ELR (cell line): Measurements from ENCODE around the gene ANGPTL3.
A peak's percentile ranks its signal among the peaks of the same experiment; 100 is the strongest.
"Not testable (repeated sequence)": the region's sequence is repeated elsewhere in the genome, so short reads cannot be mapped to it uniquely, and the experiment has no call there.

Experiments
- DNase-seq: peaks from one replicate; pipeline ENCODE4 v3.0.0-alpha.2; 2015; ENCODE audit warnings: low read depth

Gene ANGPTL3, protein sequence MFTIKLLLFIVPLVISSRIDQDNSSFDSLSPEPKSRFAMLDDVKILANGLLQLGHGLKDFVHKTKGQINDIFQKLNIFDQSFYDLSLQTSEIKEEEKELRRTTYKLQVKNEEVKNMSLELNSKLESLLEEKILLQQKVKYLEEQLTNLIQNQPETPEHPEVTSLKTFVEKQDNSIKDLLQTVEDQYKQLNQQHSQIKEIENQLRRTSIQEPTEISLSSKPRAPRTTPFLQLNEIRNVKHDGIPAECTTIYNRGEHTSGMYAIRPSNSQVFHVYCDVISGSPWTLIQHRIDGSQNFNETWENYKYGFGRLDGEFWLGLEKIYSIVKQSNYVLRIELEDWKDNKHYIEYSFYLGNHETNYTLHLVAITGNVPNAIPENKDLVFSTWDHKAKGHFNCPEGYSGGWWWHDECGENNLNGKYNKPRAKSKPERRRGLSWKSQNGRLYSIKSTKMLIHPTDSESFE

GRCh38 chr1:62597281-62597680 is at the start of gene ANGPTL3:
Gene ANGPTL3, plus strand, starts transcription at chr1:62597520. Its CDS starts 47 bp downstream, at chr1:62597567.
- DNase-seq: no peak

- no peak for DNase-seq
Observed at GRCh38 chr1:62561306-62561705, 36.0 kb upstream of the ANGPTL3 start.

- DNase-seq: not testable (repeated sequence)
Observed at GRCh38 chr1:62567182-62567581, 30.1 kb upstream of the ANGPTL3 start.

- not testable (repeated sequence) for DNase-seq
Observed at GRCh38 chr1:62567926-62568325, 29.4 kb upstream of the ANGPTL3 start.

GRCh38 chr1:62571517-62571916 is 25.8 kb upstream of the ANGPTL3 start:
- not testable (repeated sequence) for DNase-seq

- DNase-seq: no peak
Observed at GRCh38 chr1:62572476-62572875, 24.8 kb upstream of the ANGPTL3 start.

GRCh38 chr1:62573675-62574074 is 23.6 kb upstream of the ANGPTL3 start:
- peak; percentile 3 for DNase-seq

DNA sequence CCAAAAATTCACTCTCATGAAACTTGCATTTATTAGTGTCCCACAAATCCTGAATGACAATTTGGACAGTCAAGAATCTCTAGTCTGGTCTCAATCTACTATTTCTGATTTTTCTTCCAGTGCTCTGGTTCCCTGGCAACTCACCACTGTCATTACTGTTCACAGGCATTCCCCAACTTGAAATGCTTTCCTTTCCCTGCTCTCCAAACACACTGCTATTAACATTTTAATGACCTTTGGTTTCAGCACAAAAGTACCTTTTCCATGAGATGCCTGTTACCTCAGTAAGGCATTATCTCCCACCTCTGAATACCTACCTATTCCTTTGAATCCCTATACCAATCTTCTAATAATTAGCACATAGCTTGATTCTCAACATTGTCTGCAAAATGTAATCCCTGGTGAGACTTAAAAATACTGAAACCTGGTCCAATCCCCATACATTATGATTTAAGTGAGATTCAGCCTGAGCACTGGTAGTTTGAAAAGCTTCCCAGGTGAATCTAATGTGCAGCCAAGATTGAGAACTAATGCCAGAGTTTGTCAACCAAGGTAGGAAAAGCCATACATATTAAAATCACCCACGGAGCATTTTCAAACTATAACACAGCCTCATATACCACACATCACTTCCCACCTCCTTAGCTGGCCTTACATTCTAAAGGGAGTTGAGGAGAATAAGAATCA is 11.7 kb upstream of the ANGPTL3 start:
- no peak for DNase-seq

- DNase-seq: no peak
Observed at GRCh38 chr1:62588000-62588399, 9.3 kb upstream of the ANGPTL3 start.

DNA sequence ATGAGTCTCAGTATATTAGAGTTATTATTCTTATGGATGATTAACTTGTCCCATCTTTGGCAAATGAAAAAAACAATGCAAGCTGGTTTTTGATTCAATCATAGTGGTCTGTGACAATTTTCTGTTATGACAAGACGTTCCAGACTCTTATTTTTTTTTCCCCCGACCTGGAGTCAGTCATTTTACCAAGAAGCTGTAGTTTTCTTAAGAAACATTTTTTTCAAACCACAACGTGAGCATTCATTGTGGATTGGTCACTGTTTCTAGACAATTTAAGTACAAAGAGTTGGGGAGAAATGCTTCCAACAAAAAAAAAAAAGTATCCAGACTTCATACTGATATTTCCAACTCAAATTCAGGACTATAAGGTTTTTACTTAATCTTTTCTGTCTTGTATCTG is 8.0 kb upstream of the ANGPTL3 start:
- peak; percentile 22 for DNase-seq

DNA sequence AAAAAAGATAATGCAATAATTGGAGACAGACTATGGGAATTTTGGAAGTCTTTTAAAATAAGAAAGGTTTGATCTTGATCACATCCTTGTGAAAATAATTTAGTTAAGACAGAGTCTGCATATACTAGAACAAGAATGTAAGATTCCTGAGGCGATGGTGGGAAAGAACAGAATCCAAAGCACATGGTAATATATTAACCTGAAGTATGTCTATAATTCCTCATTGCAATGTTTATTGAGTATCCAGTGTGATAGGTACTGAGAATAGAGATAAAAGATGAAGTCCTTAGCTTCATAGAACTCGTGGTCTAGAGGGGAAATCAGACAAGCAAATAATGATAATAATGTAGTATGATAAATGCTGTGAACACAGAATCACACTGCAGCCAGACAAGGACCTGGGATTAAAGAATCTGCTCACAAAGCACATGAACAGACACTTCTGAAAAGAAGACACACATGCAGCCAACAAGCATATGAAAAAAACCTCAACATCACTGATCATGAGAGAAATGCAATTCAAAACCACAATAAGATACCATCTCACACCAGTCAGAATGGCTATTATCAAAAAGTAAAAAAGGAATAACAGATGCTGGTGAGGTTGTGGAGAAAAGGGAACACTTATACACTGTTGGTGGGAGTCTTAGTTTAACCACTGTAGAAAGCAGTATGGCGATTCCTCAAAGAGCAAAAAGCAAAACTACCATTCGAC is 6.9 kb upstream of the ANGPTL3 start:
- DNase-seq: no peak

GRCh38 chr1:62590970-62591368 is 6.4 kb upstream of the ANGPTL3 start:
- DNase-seq: no peak

DNA sequence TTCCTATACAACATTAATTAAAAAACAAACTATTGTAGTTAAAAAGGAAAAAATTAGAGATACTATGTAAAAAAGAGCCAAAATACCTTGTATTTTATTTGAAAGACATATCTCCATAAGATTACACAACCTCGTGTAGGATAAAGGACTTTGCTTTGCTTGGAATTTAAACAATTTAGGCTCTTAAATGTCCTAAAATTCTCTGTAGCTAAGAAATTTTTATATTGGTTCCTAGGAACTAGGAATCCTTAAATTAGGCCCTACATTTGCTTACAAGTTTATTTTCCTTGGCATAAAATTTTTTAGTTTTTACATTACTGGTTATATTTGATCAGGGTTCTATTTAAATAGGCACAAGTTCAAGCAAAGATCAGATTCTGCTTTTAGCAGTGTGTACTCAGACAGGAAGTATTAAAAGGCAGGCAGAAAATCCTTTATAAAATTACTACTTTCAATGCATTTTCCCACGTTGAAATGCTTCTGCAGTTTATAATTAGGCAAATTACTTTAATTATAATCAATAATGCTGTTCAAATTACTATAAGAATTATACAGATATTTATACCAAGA is 3.4 kb upstream of the ANGPTL3 start:
- no peak for DNase-seq

- no peak for DNase-seq
Observed at GRCh38 chr1:62595647-62596046, 1.7 kb upstream of the ANGPTL3 start.

DNA sequence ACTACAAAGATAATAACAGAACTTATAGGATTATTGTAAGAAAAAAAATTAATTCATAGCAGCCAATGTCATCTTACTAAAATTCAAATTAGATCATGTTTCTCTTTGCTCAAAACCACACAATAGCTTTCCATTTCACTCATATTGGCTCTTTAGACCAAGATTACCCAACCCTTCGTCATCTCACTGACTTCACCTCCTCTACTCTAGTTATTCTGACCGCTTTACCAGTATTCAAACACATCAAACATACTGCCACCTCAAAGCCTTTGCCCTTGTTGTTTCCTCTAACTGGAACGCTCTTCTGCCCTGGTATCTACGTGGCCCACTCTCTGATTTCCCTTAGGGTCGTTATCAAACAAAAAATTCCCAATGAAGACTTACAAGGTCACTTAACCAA is 1.7 kb downstream of the ANGPTL3 start:
- DNase-seq: peak; percentile 56

DNA sequence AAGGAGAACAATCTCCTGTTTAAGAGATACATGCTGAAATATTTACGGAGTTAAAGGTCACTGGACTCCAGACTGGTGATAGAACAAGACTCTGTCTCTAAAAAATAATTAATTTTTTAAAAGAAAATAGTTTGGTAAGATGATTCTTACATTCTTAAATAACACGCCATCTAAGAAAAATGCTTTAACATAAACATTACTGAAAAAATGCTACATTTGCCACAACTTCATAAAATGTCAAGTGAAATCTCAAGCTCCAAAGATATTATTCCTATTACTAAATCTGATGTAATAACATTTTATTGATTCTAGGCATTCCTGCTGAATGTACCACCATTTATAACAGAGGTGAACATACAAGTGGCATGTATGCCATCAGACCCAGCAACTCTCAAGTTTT is 4.1 kb downstream of the ANGPTL3 start:
- peak; percentile 84 for DNase-seq

DNA sequence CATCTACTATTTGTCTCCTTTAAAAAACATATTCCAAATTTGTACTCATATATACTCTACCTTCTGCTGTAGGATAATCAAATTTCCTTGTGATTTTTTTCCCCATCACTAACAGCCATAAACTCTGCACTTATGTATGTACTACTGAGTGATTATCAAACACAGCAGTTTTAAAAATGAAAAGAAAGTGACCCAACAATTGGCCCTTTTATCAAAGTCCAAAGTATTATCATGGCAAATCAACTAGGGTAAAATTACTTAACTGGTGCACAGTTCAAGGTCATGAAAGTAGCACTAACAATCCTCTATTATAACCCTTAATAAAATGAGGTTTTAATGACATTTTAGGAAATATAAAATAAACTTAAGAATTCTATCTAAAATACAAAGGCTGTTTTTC is 11.6 kb downstream of the ANGPTL3 start:
- no peak for DNase-seq

DNA sequence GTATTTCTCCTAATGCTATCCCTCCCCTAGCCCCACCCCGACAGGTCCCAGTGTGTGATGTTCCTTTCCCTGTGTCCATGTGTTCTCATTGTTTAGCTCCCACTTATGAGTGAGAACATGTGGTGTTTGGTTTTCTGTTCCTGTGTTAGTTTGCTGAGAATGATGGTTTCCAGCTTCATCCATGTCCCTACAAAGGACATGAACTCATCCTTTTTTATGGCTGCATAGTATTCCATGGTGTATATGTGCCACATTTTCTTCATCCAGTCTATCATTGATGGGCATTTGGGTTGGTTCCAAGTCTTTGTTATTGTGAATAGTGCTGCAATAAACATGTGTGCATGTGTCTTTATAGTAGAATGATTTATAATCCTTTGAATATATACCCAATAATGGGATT is 13.3 kb downstream of the ANGPTL3 start:
- DNase-seq: not testable (repeated sequence)

DNA sequence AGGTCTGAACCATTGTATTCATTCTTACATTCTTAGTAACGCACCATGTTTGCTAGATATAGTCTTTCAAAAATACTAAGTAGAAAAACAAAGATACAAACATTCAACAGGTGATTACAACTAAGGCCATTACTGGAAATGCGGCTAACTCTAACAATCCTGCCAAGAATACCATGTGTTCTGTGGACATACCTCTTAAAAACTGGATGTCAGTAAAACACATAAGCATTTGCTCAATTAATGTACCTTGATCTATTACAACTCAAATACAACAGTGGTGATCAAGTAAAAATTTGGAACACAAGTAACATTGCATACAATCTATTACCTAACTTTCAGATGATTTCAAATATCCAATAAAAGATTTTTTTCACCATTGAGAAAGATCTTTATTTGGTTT is 15.4 kb downstream of the ANGPTL3 start:
- no peak for DNase-seq

DNA sequence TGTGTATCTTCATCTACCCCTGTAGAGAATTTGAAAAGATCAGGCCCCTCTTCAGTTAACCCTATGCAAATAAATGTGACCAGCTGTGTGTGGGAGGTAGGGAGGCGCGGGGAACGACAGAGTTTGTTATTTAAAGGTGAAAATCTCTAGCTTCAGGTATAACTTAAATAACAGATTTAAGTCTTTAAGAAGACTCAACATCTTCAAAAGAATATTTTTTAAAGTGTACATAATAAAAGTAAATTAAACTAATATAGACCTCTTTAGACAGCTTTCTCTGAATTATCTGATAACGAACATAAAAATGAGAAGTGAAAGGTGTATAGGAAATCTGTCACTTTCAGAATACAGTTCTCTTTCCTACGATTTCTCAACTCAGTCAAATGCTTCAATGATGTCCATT is 16.0 kb downstream of the ANGPTL3 start:
- DNase-seq: no peak

GRCh38 chr1:62613890-62614289 is 16.6 kb downstream of the ANGPTL3 start:
- DNase-seq: no peak

DNA sequence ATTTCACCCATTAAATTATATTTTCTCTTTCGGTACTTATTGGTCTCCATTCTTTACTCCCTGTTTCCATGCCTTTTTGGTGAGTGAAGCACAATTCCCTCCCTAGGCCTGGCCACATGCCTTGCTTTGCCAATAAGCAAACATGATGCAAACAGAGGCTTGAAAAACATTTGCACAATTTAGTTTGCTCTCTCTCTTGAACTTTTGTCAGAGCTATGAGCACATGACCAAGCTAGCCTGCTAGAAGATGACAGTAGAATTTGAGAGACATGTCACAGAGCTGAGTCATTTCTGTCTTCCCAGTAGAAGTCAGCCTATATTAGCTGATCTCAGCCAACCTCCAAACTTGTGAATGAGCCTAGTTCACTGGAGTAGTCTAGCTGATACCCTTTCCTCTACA is 24.6 kb downstream of the ANGPTL3 start:
- peak; percentile 88 for DNase-seq
